Smooth muscle cell (in vitro differentiated cells): ENCODE results near the gene TPM3. TPM values are rescaled to one million over a fixed set of nuclear protein-coding genes. Genes with fewer than 3 reads are reported as not detected.
A peak's percentile ranks its signal among the peaks of the same experiment; 100 is the strongest.

Experiments
- DNase-seq: peaks from one replicate; lab custom pipeline; 2025; ENCODE audit not compliant: unreplicated experiment; lab: John Stamatoyannopoulos, UW
- H2AFZ ChIP-seq: fragments of 200-600 bp; sonication (generic); 2 replicates; pipeline ENCODE4 v1.6.0; 2016; ENCODE audit warnings: antibody characterized with exemption, low read depth, mild to moderate bottlenecking
- H3F3A ChIP-seq: fragments of 200-600 bp; sonication (generic); 2 replicates; pipeline ENCODE4 v1.6.0; 2017; ENCODE audit warnings: antibody characterized with exemption, low read depth
- H3K27ac ChIP-seq: fragments of 200-600 bp; sonication (generic); 2 replicates; pipeline ENCODE4 v1.5.1; 2016; ENCODE audit warnings: low read depth, mild to moderate bottlenecking
- H3K27me3 ChIP-seq: fragments of 200-600 bp; sonication (generic); 2 replicates; pipeline ENCODE4 v1.6.1; 2016; ENCODE audit warnings: low read depth, mild to moderate bottlenecking
- H3K36me3 ChIP-seq: fragments of 200-600 bp; sonication (generic); 2 replicates; pipeline ENCODE4 v1.5.1; 2016; ENCODE audit warnings: low read depth
- H3K4me1 ChIP-seq: fragments of 200-600 bp; sonication (generic); 2 replicates; pipeline ENCODE4 v1.5.1; 2016; ENCODE audit warnings: low read depth
- H3K4me2 ChIP-seq: fragments of 200-600 bp; sonication (generic); 2 replicates; pipeline ENCODE4 v1.6.0; 2016; ENCODE audit warnings: mild to moderate bottlenecking
- H3K4me3 ChIP-seq: fragments of 200-600 bp; sonication (generic); 2 replicates; pipeline ENCODE4 v1.5.1; 2016; ENCODE audit warnings: mild to moderate bottlenecking
- H3K79me2 ChIP-seq: fragments of 200-600 bp; sonication (generic); 2 replicates; pipeline ENCODE4 v1.6.0; 2016; ENCODE audit warnings: low read depth, mild to moderate bottlenecking
- H3K9ac ChIP-seq: fragments of 200-600 bp; sonication (generic); 2 replicates; pipeline ENCODE4 v1.6.0; 2016; ENCODE audit warnings: low read depth
- H3K9me3 ChIP-seq: fragments of 200-600 bp; sonication (generic); replicated peaks from 2 replicates; pipeline ENCODE4 v1.5.1; 2016; ENCODE audit warnings: low read depth
- H4K20me1 ChIP-seq: fragments of 200-600 bp; sonication (generic); 2 replicates; pipeline ENCODE4 v1.6.0; 2016; ENCODE audit warnings: low read depth
- CTCF ChIP-seq: fragments of 200-600 bp; sonication (generic); IDR thresholded peaks from 2 replicates; pipeline ENCODE4 v1.5.1; 2017; ENCODE audit warnings: borderline replicate concordance, mild to moderate bottlenecking, antibody characterized with exemption; ENCODE audit not compliant: insufficient read depth, poor library complexity, severe bottlenecking
- WGBS: methylation state at CpG from one replicate; pipeline ENCODE4 v1.1.7; 2016; ENCODE audit warnings: low lambda C conversion rate; 5-methylcytosine and 5-hydroxymethylcytosine counted together
- polyA plus RNA-seq: library from polyadenylated mRNA; unstranded; fragments of >200 nt; fragmentation: Nextera tagmentation; extraction: Ambion mirVana; gene quantifications from 2 replicates; pipeline ENCODE4 v1.2.1, GENCODE V29; 2016
- total RNA-seq: library from RNA; depleted of rRNA; stranded (reverse); fragments of >200 nt; gene quantifications from 2 replicates; pipeline ENCODE4 v1.2.3, GENCODE V29; 2014

The TPM3 gene
- total and polyA plus RNA-seq, 2 experiments from 2014 or later: 384 to 436 TPM

DNA sequence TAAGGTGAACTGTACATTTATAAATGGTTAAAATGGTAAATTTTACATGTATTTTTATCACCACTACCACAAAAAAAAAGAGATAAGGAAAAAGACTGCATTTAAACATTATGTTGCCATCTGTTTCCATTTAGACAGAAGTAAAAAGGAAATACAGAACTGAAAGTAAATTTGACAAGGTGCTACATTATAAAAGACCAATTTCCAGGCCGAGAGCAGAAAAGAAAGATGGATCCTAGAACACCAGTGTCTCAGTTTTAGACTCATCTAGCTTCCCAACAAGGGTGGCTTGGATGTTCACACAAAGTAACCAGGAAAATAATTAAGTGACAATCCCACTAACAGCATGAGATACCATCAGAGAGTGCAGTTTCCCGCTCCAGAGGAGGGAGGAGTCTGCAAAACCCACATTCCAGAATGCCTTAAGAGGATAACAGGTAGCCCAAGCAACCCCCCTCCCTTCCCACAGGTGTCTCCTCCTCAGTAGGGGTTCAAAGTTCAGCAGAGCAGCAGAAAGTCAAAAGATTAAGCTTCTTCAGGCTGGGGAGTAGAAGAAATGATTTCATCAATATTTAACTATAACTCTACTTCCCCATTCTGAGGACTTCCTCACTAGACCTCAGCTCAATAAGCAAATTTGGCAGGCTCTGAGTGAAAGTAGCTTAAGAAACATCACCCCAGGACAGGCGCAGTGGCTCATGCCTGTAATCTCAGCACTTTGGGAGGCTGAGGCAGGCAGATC is 11.8 kb downstream of the TPM3 start:
- Histone ChIP-seq H3K36me3 (no peaks in the 10 kb centered on the region), H4K20me1 (peaks cover 73% of the 10 kb centered on the region), H2AFZ (no peak overlapping the region), H3K4me3 (peak overlapping the region; percentile 85), H3K4me1 (peaks cover 47% of the 10 kb centered on the region), H3K79me2 (peaks cover 78% of the 10 kb centered on the region), H3F3A (peaks cover 12% of the 10 kb centered on the region), H3K27ac (peak overlapping the region; percentile 38), H3K4me2 (peak overlapping the region; percentile 75), H3K27me3 (no peaks in the 10 kb centered on the region), H3K9me3 (no peaks in the 10 kb centered on the region), H3K9ac (no peak overlapping the region)
- 66% methylated on average over 3 of the region's 3 CpGs for WGBS
- DNase-seq: no peak
- no peak for TF ChIP-seq CTCF

- no peaks in the 10 kb centered on the region for H3K36me3 ChIP-seq
- no peak for DNase-seq
- H3K4me3 ChIP-seq: peak overlapping the region; percentile 85
- 76% methylated on average over 10 of the region's 10 CpGs for WGBS
- H2AFZ ChIP-seq: no peak overlapping the region
- no peaks in the 10 kb centered on the region for H3K9me3 ChIP-seq
- peak overlapping the region; percentile 38 for H3K27ac ChIP-seq
- peaks cover 88% of the 10 kb centered on the region for H3K79me2 ChIP-seq
- H3K4me1 ChIP-seq: peaks cover 47% of the 10 kb centered on the region
- no peak for TF ChIP-seq CTCF
- peaks cover 12% of the 10 kb centered on the region for H3F3A ChIP-seq
- H4K20me1 ChIP-seq: peaks cover 83% of the 10 kb centered on the region
- peak overlapping the region; percentile 75 for H3K4me2 ChIP-seq
- peak overlapping the region; percentile 1 for H3K9ac ChIP-seq
- no peaks in the 10 kb centered on the region for H3K27me3 ChIP-seq
These were observed 12.7 kb downstream of the TPM3 start for GRCh38 chr1:154178911-154179811.

- H3K4me2 ChIP-seq: peak overlapping the region; percentile 75
- H3K4me1 ChIP-seq: peaks cover 39% of the 10 kb centered on the region
- H3K36me3 ChIP-seq: peaks cover under 1% of the 10 kb centered on the region
- H3K27ac ChIP-seq: peak overlapping the region; percentile 38
- H3K9me3 ChIP-seq: no peaks in the 10 kb centered on the region
- 62% methylated on average over 2 of the region's 2 CpGs for WGBS
- H2AFZ ChIP-seq: no peak overlapping the region
- peaks cover 99% of the 10 kb centered on the region for H3K79me2 ChIP-seq
- H4K20me1 ChIP-seq: peaks cover 94% of the 10 kb centered on the region
- DNase-seq: no peak
- no peak overlapping the region for H3K4me3 ChIP-seq
- peak overlapping the region; percentile 1 for H3K9ac ChIP-seq
- peaks cover 12% of the 10 kb centered on the region for H3F3A ChIP-seq
- no peak for TF ChIP-seq CTCF
- H3K27me3 ChIP-seq: no peaks in the 10 kb centered on the region
These were observed 13.9 kb downstream of the TPM3 start for GRCh38 chr1:154178013-154178412.
